Upper lobe of right lung (tissue), 1 donor: ENCODE data around the gene AGPAT1. TPM values are rescaled to one million over a fixed set of nuclear protein-coding genes. Genes with fewer than 3 reads are reported as not detected.
"Not testable (repeated sequence)": the region's sequence is repeated elsewhere in the genome, so short reads cannot be mapped to it uniquely, and the experiment has no call there.

Source experiments
- ATAC-seq: fragments of 200-7000 bp; cut with Tn5 transposase; one replicate; pipeline ENCODE4 v1.9.1; 2020; ENCODE audit warnings: mild to moderate bottlenecking, moderate library complexity
- DNase-seq: peaks from one replicate; pipeline ENCODE4 v3.0.0-alpha.2; 2020
- H3K27ac ChIP-seq: fragments of 200-600 bp; one replicate; pipeline ENCODE4 v1.8.0; 2022
- H3K27me3 ChIP-seq: fragments of 200-600 bp; one replicate; pipeline ENCODE4 v1.8.0; 2022; ENCODE audit warnings: mild to moderate bottlenecking
- H3K36me3 ChIP-seq: fragments of 200-600 bp; one replicate; pipeline ENCODE4 v1.8.0; 2022
- H3K4me1 ChIP-seq: fragments of 200-600 bp; one replicate; pipeline ENCODE4 v1.8.0; 2022
- H3K4me3 ChIP-seq: fragments of 200-600 bp; one replicate; pipeline ENCODE4 v1.8.0; 2022; ENCODE audit warnings: mild to moderate bottlenecking
- H3K9me3 ChIP-seq: fragments of 200-600 bp; one replicate; pipeline ENCODE4 v1.8.0; 2022
- intact Hi-C: fragments of 100-400 bp; cut with DNase I; formaldehyde crosslinking; loops from one replicate; pipeline ENCODE4 v1.11.0; 2022
- total RNA-seq: library from RNA; stranded (reverse); fragmentation: NEBNext Ultra II Directional; extraction: Animal tissue kit (Norgen Biotek cat#: 25700); gene quantifications from one replicate; pipeline ENCODE4 v1.2.1, GENCODE V29; 2021
- TF ChIP-seq, protein P1 (sequence below): fragments of 200-600 bp; IDR thresholded peaks from one replicate; pipeline ENCODE4 v1.8.0; 2022; ENCODE audit warnings: antibody characterized with exemption
- donor health status: DM: no; HTN: yes; CAD: no; lungs with severe emphysema.

Gene AGPAT1
- total RNA-seq, 1 donor from 2014 or later, result 53.0 TPM

DNA sequence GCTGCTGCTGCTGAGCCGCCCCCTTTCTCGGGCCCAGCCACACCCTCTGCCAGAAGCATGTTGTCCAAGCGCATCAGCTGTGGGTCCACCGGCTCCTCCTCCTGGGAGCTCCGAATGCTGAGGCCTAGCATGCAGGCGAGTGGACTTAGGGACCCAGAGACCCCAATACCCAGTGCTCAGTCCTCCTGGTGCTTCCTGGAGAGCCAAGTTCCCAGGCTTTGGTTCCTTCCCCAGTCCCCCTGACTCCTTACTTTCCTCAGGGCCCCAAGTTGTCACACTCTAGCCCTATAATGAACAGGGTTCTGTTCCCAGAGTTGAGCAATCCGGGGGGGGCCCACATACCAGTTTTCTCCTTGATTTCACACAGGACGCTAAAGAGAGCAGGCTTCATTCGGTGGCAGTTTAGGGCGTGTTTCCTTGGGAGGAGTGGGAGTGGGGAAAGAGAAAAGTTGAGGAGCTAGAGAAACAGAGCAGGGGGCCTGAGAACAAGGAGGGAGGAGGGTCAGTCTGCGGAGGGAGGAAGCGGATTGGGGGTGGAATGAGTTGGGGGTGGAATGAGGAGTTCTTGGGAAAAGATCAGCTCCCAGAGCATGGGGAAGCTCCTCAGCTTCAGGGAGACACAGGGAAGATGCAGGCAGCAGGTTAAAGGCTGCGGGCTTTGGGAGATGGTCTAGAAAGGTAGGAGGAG lies 12.6 kb upstream of the AGPAT1 start:
- no peaks in the 10 kb centered on the region for H3K9me3 ChIP-seq
- DNase-seq (no peak), ATAC-seq (no peak)
- H3K27me3 ChIP-seq, result no peaks in the 10 kb centered on the region
- H3K36me3 ChIP-seq, result peaks cover 16% of the 10 kb centered on the region
- peak overlapping the region; percentile 66 for H3K4me3 ChIP-seq
- intact Hi-C loops, result no loop called here
- peak overlapping the region; percentile 91 for H3K27ac ChIP-seq
- peaks cover 55% of the 10 kb centered on the region for H3K4me1 ChIP-seq
- TF ChIP-seq, protein P1, sequence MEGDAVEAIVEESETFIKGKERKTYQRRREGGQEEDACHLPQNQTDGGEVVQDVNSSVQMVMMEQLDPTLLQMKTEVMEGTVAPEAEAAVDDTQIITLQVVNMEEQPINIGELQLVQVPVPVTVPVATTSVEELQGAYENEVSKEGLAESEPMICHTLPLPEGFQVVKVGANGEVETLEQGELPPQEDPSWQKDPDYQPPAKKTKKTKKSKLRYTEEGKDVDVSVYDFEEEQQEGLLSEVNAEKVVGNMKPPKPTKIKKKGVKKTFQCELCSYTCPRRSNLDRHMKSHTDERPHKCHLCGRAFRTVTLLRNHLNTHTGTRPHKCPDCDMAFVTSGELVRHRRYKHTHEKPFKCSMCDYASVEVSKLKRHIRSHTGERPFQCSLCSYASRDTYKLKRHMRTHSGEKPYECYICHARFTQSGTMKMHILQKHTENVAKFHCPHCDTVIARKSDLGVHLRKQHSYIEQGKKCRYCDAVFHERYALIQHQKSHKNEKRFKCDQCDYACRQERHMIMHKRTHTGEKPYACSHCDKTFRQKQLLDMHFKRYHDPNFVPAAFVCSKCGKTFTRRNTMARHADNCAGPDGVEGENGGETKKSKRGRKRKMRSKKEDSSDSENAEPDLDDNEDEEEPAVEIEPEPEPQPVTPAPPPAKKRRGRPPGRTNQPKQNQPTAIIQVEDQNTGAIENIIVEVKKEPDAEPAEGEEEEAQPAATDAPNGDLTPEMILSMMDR, result no peak

DNA sequence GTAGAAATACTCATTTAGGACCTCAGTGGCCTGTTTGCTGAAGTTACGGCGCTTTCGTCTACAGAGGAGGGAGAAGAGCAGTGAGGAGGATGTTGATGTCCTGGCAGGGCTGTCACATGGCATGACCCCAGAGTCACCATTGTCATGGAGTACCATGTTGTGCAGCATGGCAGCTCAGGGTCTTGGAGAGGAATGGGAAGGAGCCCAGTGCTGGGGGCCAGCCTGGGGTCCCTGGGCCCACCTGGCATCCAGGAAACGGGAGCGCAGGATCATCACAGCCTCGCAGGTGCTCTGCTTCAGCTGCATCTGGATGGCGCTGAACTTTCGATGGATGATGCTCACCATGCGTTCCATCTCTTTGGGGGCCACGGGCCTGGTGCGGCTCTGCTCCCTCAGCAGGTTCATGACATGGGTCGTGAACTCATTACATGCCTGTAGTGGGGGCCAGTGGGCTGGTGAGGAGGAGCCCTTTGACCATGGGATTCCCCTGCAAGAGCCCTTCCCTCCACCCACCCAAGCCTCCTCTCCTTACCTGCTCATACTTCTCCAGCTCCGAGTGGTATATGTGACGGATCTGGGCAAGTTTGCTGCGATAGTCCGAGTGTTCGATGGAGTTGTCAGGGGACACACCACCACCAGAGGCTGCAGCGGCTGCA lies 12.0 kb upstream of the AGPAT1 start:
- Histone ChIP-seq H3K36me3 (peaks cover 16% of the 10 kb centered on the region), H3K4me3 (peak overlapping the region; percentile 66), H3K4me1 (peaks cover 49% of the 10 kb centered on the region)
- H3K27ac ChIP-seq, H3K9me3 ChIP-seq, H3K27me3 ChIP-seq, DNase-seq, intact Hi-C loops, ATAC-seq: not testable (repeated sequence)

DNA sequence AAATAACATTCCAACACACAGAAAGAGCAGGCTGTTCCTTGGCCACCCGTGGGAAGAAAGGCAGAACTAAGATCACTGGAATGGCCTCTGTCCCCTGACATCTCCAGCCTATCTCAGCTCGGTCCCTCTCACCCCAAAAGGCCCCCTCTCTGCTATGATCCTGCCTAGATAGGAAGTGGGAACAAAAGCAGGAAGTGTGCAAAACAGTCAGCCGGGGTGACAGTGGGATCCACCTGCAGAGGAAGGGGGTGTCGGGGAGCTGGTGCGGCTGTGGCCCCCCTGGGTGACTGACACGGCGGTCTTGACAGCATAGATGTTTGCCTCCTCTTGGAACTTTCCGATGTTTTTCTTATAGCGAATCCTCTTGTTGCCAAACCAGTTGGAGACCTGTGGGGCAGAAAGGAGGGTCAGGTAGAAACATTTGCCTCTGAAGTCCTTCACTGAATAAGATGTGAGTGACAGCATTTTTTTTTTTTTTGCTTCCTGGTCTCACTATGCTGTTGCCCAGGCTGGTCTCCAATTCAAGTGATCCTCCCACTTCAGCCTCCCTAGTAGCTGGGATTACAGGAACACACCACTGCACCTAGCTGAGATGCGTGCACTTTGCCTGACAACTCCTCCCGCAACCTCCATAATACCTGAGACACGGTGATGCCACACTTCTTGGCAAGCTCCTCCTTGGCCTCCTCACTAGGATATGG lies 11.3 kb upstream of the AGPAT1 start:
- Histone ChIP-seq H3K4me1 (peaks cover 49% of the 10 kb centered on the region), H3K36me3 (peaks cover 22% of the 10 kb centered on the region), H3K27me3 (no peaks in the 10 kb centered on the region), H3K27ac (peak overlapping the region; percentile 60), H3K4me3 (no peak overlapping the region), H3K9me3 (no peaks in the 10 kb centered on the region)
- intact Hi-C loops, result no loop called here
- TF ChIP-seq, protein P1, result no peak
- no peak for DNase-seq
- no peak for ATAC-seq

DNA sequence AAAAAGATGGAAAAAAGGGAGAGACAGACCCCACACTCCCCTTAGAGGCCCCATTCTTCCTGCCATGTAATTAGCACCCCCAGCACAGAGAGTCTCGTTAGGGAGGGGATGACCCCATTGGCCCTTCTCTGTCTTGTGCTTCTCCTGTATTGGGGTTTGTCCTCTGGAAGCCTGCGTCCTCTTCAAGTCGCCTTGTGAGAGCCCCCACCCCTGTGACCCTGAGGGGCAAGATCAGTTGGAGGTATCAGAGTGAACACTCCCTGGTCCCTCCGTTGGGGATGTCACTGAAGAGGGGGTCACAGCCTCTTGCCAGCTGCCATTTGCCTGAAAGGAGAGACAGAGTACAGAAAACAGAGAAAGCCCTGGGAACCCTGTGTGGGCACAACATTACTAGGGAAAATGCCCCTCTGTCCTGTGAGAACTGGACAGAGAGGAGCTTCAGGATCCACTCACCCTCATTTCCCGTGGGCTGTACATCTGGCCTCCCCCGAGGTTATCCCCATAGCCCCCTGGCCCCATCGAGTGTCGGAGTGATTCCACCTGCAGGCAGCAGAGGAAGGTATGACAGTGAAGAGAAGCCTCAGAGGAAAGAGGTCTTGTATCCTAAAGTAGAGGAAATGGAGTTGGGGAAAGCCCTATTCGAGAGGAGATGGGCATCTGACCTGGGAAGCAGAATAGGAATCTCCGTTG lies 10.4 kb upstream of the AGPAT1 start:
- peak overlapping the region; percentile 60 for H3K27ac ChIP-seq
- intact Hi-C loops, DNase-seq, H3K4me3 ChIP-seq, H3K9me3 ChIP-seq, ATAC-seq, H3K27me3 ChIP-seq: not testable (repeated sequence)
- peaks cover 46% of the 10 kb centered on the region for H3K4me1 ChIP-seq
- peaks cover 30% of the 10 kb centered on the region for H3K36me3 ChIP-seq

DNA sequence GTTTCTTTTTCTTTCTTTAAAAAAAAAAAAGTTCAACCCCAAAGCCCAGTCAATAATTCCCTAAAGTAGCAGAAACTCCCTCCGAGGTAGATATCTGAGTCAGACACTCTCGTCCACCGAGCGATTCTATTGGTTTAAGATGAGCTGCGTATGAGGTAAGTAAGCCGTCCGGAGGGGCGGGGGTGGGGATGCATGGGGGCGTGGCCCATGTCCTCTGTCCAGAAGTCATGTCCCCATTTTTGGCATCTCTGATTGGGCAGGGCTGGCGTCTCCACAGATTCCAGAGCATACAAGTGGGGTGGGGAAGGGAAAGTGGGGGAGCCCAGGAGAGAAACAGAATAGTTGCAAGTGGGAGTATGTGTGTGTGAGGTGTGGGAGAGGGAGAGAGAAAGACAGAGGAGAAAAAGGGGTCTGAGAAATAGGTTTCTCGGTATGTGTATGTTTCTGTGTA lies 9.8 kb upstream of the AGPAT1 start:
- ATAC-seq (peak; percentile 68), DNase-seq (peak; percentile 89)
- H3K27ac ChIP-seq, result peak overlapping the region; percentile 77
- H3K4me3 ChIP-seq, intact Hi-C loops, H3K27me3 ChIP-seq, H3K9me3 ChIP-seq: not testable (repeated sequence)
- peaks cover 40% of the 10 kb centered on the region for H3K4me1 ChIP-seq
- H3K36me3 ChIP-seq, result peaks cover 36% of the 10 kb centered on the region

DNA sequence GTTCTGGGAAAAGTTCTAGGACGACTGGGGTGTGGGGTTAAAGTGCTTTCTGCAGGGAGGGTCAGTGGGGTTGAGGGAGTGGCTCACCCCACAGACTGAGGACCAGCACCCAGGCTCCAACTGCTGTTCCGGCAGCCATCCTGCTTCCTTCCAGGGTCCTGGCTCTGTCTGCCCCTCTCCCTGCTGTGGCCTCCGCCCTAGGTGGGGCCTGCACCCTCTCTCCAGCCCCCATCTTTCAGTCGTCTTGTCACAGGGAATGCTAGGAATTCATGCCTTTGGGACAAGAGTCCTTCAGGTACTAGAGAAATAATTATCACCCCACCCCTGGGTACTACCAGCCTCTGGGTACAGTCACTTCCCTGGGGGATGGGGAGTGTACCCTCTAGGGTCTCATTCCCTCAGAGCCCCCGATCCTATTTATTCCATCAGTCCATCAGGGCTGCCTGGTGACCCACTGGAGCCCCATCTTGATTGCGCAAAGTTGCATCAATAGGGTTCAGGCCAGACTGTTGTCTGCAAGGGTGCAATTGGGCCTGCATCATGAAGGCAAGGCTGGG lies 8.3 kb upstream of the AGPAT1 start, which contains the start of gene AGER:
AGER (minus strand) TSS at position 170 of the 557 bp plus-strand sequence; CDS start at position 139, 31 bp downstream.
- Histone ChIP-seq H3K27me3 (no peaks in the 10 kb centered on the region), H3K36me3 (peaks cover 42% of the 10 kb centered on the region), H3K27ac (peak within 1 kb of the TSS; percentile 77), H3K4me3 (peak within 1 kb of the TSS; percentile 28), H3K4me1 (peaks cover 49% of the 10 kb centered on the region), H3K9me3 (no peaks in the 10 kb centered on the region)
- intact Hi-C loops, result no loop called here
- TF ChIP-seq, protein P1, result no peak
- peak; percentile 50 for ATAC-seq
- no peak for DNase-seq
